NCI-H2171 (cell line): ENCODE results near the gene TNK2.
"Not testable (repeated sequence)": the region's sequence is repeated elsewhere in the genome, so short reads cannot be mapped to it uniquely, and the experiment has no call there.

Source experiments
- DNase-seq: peaks from one replicate; lab custom pipeline; 2025; lab: John Stamatoyannopoulos, UW

TNK2 gene

DNA sequence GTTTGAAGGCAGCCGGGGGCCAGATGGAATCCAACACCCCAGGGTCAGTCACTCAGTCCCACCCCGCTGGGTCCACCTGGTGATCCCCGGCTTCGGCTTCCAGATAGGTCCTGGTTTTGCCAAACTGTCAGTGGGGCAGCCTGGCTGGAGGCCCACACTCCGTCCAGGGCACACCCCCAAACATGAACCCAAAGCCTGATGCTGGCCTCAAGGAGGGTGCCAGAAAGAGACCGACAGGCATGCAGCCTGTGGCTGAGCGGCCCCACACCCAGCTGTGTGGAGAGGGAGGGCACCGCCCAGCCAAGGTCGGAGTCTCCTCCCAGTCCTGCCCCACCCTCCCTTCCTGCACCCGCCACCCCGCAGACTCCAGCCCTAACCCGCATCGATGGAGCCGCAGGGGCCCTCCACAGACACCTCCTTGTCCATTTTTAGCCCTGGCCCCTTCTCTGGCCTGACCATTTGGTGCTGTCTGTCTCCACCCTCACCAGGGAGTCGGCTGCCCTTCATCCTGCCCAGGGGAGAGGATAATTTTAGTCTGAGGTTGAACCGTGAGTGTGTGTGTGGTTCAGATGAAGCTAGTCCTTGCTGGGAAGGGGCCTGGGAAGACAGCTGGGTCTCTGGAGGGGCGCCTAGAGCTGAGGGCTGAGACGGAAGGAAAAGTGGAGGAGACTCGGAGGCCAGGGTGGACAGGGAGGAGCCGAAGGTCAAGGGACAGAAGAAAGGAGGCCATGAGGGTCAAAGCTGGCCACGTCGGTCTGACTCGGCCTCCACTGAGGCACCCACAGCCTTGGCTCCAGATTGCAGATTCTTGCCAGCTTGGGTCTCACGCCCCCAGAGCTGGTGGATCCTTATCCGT is 23.1 kb downstream of the TNK2 start:
- DNase-seq = no peak

DNA sequence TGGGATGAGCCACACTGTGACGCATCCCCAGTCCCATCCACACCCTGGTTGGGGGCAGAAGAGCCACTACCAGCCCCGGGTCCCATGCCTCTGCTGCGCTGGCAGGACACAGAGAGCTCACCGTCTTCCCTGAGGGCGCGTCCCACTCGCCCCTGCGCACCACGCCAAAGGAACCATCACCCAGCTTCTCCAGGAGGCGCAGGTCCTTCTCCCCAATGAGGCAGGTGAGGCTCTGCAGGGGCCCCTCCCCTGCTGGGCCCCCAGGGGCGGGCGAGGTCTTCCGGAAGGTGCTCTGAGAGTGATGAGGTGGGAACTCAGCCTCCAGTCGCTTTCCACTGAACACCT is 23.7 kb downstream of the TNK2 start:
- no peak for DNase-seq

DNA sequence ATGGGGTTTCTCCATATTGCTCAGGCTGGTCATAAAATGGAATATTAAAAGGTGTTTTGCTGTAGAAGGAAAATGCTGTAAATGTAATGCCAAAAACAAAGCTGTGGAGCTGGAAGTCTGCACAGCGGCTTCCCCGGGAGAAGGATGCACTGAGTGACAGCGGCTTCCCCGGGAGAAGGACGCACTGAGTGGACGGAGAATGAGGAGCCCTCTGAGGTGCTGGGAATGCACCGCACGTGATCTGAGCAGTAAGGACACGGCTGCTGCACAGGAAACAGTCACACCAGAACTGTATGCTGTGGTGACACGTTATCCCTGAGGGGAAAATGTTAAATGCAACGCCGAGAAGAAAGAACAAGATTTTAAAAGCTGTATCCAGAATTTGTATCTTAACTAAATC is 24.6 kb downstream of the TNK2 start:
- DNase-seq = no peak

DNA sequence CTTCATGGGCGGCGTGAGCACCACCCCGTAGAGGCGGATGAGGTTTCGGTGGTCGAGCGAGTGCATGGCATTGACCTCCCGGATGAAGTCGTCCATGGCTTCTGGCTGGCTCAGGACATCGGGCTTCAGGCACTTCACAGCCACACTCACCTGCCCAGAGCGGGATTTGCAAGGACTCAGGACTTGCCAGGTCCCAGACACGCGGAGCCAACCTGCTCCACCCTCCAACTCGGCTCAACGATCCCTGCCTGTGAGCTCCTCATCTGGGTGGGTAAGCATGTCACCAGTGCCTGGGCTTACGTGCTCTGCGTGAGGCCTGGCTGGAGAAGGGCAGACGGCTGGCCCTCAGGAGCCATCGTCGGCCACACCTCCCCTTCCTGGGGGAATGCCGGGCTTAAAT is 25.2 kb downstream of the TNK2 start:
- DNase-seq = no peak

DNA sequence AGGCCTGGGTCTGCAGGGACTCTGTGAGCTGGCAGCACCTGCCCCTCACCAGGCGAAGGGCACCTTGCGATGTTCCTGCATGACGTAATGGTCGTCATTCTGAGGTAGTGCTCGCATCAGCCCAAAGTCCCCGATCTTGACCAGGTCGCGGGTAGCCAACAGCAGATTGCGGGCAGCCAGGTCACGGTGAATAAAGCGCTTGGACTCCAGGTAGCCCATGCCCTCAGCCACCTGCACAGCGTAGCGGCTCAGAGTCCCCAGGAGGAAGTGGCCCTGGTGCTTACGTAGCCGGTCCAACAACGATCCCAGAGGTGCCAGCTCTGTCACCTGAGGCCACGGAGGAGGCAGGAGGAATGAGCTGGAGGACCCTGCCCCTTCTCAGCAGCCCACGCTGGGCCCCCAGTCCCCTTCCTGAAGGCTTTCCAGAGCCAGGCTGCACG is 26.3 kb downstream of the TNK2 start:
- no peak for DNase-seq

DNA sequence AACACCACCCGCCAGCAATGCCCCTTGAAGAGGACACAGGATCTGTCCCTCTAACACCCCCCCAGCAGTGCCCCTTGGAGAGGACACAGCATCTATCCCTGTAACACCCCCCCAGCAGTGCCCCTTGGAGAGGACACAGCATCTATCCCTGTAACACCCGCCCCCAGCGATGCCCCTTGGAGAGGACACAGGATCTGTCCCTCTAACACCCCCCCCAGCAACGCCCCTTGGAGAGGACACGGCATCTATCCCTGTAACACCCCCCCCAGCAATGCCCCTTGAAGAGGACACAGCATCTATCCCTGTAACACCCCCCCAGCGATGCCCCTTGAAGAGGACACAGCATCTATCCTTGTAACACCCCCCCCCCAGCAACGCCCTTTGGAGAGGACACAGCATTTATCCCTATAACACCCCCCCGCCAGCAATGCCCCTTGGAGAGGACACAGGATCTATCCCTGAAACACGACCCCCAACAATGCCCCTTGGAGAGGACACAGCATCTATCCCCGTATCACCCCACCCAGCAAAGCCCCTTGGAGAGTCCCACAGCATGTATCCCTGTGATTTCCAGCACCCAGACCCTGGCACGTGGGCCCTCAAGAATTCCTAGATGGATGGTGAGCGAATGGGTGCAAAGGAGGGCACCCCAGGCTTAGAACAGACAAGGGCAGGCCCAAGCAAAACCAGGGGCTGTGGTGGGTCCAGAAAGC is 26.9 kb downstream of the TNK2 start:
- no peak for DNase-seq

DNA sequence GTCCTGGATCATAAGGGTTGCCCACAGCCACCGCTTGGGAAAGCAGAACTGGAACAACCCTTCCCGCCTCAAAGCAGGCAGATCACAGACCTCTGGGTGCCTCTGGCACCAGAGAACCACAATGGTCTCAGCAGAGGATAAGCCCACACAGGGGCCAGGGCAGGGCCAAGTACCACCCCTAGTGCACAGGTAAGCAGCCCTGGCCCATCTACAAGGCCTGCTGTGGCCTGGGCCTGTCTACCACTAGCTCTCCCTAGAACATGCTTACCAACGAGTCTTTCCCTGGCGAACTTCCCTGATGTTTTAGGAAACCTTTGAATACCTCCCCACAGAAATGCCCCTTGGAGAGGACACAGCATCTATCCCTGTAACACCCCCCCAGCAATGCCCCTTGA is 28.3 kb downstream of the TNK2 start:
- DNase-seq = no peak

DNA sequence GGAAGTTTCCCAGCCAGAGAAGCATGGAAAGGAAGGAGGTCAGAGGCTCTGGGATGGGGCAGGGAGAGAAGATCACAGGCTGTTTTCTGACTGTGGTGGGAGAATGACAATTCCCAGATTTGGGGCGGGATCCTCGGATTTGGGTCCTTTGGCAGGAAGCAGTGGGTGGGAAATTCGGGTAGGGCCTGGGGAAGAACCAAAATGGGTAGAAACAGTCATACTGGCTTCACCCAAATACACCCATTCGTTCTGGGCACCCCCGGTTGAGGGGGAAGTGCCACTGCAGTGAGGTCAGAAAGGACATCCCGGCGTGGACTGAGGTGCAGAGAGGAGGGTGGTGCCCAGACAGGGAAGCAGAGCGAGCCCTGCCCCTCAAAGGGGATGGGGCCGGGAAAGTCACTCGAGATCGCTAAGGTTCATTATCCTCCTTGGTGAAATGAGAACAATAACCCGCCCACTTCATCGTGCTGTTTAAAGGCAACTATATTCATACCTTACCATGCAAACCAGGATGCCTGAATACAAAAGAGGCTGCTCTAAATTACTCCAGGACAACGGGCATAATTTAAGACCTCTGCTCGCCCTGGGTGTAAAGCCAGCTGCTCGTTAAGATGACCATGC is 28.8 kb downstream of the TNK2 start:
- DNase-seq = no peak

DNA sequence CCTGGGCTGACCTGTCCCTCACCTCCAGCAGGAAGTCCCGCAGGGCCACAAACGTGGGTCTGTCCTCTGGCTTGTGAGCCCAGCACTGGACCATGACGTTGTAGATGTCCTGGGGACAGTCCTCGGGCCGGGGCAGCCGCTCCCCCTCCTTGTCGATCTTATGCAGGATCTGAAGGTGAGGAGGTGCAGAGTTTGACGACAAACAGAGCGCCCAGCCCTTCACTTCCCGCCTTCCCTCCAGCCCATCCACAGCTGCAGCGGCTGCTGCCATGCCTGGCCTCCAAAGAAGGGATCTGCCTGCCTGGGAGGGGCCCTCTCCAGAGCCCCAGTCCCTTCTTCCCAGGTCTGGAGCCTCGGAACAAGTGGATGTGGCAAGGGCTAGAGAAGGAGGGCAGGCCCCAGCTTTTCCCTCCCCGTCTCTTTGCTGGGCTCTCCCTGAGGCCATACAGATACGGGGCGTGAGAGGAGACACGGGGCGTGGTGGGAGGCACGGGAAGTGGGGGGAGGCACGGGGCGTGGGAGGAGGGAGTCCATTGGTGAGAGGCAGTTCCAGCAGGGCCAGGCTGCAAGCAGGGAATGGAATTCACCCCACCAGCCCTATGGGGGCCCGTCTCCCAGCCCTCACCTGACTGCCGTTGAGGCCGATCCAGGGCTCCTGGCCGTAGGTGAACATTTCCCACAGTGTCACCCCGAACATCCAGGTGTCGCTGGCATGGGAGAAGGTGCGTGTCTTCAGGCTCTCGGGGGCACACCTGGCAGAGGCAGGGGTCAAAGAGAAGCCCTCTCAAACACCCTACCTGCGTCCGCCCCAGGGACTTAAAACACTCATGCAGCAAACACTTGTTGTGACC is 29.7 kb downstream of the TNK2 start:
- DNase-seq = no peak

DNA sequence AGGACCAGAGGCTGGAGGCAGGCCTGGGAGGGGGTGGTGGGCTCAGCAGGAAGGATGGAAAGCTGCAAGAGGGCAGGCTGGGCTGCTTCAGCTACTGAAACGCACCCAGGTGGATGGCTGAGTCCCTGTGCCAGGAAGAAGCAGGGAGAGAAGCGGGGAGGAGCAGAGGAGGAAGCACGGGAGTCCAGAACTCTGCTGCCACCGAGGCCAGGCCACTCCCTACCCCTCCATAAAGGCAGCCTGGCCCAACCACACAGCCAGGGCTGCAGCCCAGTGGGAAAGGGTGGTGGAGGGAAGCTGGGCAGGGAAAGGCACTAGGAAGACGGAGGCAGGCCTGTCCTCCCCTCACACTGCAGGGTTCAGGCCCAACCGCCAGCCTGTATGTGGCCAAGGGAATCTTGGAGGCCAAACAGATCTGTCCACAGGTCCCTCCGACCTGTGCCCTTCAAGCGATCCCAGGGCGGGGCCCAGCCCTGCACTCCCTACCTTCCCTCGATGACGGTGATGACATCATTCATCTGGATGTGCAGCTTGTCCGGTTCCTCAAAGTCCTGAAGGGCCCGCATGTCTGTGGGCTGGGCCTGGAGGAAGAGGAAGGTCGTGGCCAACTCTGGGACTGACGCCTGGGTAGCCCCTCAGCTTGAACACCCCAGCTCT is 30.5 kb downstream of the TNK2 start:
- DNase-seq = no peak

DNA sequence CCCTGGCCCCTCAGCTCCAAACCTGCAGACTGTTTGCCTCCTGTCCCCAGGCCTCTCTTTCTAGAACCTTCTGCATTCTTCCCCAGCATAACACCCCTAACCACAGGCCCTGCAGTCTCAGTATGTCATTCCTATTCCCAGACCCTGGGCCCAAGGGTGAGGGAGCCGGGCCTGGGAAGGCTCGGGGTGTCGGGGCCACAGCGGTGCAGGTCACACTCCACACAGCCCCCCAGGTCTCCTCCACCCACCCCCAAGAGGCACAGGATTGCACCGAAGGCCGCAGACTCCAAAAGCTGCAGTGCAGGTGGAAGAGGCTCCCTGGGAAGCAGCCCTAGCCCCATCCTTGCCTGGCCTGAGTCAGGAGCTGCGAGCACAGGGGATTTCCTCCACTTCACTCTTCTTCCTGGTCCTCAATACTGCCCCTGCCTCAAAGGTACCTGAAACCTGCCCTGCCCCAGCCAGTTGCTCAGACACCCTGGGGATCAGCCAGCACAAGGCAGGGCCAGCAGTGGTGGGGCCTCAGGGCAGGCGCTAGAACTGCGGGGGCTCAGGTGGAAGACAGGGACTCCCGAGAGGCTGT is 31.1 kb downstream of the TNK2 start:
- no peak for DNase-seq

DNA sequence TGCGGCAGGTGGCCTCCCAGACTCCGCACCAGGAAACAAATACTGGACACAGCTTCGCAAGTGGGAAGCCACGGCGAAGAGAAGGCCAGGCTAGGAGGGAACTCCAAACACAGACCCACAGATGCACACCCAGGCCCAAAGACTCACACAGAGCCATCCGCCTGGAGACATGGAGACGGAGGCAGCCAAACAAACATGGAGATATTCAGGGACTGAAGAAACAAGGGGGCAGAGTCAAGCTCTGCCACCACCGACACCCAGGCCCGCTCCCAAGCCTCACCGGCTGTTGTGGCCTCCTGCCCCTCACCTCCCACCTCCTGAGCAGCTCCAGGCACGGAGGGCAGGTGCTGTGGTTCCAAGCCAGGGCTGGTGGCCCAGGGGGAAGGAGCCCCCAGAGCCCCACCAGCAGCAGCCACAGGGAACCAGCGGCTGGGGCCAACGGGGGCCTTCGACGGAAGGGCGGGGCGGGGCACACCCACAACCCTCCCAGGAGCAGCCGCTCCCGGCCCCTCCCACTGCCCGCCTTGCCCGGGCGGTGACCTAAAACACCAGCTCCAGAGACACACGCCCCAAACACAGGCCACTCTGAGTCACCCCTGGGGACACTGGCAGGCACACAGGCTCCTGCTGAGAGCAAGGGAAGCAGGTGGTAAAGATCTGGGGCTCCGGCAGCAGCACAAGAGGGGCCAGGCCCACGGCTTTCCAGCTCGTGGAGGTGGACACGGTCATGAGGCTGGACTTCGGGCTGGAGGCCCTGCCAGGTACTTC is 31.9 kb downstream of the TNK2 start:
- no peak for DNase-seq

DNA sequence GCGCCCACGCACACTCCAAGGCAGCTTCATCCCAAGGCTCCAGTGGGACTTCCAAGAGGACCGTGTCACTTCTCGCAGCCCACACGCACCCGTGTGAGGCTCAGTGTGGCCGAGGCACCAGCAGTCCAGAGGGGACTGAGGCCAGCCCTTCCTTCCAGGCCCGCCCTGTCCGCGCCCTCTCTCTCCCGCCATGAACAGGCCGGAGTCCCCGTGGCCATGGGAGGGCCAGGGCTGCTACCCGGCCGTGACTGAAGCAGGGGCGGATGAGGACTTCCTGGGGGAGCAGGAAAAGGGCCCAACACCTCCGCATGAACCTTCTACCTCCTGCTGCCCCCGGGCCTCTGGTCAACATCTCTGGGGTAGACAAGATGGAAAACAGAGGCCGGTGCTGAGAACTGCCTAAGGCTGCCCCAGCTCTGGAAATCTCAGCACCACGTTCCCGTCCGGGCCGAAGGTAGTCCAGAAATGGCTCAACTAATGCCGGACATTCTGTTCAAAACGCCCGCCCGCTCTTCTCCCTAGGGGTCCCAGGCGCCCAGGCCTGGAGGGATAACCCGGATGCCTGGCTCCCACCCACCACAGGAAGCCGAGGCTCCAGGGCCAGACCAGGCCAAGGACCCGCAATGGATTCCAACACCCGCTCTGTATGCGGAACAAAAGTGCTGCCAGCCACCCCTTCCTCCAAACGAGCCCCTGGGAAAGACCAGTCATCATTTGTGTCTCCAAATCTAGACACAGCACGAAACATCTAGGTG is 32.7 kb downstream of the TNK2 start:
- DNase-seq = no peak

DNA sequence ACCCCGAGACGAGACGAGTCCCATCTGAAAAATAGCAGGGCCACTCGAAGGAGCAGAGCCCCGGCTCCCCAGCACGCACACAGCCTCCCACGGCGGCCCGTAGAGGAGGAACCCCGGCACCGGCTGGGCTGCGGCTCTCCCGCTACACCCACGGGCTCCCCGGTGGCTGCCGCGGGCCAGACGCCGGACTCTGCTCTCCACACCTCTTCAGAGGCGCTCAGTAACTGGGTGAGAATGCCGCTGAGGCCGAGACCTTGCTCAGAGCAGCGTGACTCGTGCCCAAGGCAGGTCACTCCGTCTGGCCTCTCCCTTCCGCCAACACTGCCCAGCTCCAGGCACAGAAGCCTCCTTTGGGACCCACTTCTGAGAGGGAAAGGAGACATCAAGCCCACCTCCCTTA is 34.4 kb downstream of the TNK2 start:
- no peak for DNase-seq

DNA sequence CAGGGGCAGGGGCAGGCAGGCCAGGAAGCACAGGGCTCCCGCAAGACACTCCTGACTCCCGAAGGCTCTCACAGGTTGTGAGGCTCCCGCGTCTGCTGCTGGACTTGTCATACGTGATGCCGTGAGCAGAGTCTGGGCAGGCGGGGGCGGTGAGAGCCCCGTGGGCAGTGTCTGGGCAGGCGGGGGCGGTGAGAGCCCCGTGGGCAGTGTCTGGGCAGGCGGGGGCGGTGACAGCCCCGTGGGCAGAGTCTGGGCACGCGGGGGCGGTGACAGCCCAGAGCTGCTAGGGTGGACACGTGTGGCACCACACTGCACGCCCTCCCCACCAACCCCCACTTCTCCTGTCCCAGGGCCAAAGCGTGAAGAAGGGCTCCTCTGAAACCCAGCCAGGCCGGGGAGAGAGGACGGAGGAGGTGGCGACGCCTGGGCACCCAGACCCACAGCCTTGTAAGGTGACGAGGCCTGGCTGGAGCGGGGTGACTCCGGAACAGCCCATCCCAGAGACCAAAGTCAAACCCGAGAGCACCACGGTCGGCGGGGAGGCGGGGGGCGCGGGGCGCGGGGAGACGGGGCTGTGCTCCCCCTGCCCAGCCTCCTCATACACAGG is 35.0 kb downstream of the TNK2 start:
- DNase-seq = no peak

DNA sequence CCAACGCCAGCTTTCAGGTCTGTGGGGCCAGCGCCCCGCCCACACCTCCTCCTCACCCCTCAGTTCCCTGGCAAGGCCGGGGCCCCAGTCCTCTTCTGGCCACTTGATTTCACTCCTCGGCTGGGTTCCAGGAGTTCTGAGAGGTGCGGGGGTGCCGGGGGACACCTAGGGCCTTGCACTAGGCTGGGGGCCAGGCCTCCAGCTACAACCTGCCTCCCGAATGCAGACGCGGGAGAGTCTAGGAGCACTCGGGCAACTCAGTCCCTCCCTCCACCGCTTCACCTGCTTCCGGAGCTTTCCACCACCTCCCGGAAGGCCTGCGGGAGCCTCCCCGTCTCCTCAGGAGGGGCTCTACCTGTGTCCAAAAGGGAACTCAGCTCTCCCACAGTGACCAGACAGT is 35.6 kb downstream of the TNK2 start:
- no peak for DNase-seq

DNA sequence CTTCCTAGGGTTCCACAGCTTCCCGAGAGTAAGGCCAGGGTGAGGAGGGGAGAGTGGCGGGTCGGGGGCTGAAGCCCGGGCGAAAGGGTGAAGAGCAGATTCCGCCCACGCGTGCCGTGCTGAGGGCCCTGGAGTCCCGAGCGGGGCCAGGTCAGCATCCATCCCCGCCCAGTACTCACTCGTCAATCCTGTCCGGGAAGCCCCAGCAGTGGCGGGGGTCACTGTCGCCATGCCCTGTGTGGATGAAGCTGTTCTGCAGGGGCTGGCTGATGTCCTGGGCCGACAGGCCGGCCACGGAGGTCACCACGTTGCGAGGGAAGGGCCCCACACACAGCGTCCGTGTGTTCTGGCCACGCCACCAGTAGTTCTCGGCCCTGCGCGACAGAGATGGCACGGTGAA is 36.3 kb downstream of the TNK2 start:
- no peak for DNase-seq

DNA sequence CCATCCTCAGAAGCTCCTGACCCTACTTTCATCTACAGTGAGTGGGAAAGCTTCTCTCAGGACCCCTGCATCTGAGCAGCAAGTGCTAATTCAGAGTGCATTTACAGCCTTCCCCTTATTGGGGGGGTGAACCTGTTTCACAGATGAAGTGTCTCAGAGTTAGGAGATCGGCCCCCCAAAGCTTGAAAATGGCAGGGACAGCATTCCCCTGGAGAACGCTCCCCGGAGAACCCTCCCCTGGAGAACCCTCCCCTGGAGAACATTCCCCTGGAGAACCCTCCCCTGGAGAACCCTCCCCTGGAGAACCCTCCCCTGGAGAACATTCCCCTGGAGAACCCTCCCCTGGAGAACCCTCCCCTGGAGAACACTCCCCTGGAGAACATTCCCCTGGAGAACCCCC is 36.7 kb downstream of the TNK2 start:
- DNase-seq = not testable (repeated sequence)

DNA sequence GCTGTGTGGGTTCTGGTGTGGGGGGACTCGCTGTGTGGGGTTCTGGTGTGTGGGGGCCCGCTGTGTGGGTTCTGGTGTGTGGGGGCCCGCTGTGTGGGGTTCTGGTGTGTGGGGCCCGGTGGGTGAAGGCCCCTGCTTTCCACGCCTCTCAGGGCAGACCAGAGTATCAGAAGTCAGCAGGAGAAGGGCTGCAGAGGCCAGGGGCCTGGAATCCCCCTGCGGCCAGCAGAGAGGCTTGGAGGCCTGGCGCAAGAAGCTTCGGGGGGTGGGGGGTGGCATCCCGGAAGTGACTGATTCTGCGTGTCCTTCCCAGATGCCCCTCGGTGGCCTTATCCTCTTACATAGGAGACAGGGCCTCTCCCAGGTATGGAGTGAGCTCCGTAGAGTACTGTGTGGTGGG is 37.4 kb downstream of the TNK2 start:
- no peak for DNase-seq
